Ecto neural progenitor cell (in vitro differentiated cells): ENCODE data around the gene PRR16.

Experiments used
- DNase-seq: peaks from one replicate; pipeline ENCODE4 v3.0.0-alpha.2; 2018; ENCODE audit warnings: low spot score

PRR16 gene

GRCh38 chr5:120576588-120576987 is 112.5 kb downstream of the PRR16 start:
- DNase-seq, result no peak

DNA sequence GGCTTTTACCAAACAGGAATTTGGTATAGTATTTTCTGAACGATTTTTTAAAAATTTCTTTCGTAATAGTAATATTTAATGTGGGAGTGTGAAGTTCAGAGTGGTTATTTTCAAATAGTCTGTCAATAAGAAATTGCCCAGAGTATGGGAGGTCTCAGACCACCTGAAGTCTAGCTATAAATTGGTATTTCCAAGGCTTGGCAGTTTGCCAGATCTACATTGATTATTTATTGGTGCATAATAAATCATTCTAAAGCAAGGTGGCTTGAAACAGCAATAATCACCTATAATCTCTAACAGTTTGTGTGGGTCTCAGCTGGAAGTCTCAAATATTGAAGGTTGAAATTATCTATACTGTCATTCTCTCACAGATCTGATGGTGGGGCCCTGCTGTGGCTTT is 118.5 kb downstream of the PRR16 start:
- DNase-seq, result no peak

DNA sequence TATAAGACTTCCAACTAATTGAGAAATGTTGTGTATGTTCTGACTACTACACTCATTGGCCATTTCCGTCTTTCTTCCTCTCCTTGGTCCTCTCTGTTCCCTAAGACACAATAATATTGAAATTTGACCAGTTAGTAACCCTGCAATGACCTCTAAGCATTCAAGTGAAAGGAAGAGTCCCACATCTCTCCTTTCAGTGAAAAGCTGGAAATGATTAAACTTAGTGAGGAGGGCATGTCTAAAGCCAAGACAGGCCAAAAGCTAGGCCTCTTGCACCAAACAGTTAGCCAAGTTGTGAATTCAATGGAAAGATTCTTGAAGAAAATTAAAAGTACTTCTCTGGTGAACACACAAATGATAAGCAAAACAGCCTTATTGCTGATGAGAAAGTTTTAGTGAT is 122.5 kb downstream of the PRR16 start:
- no peak for DNase-seq

DNA sequence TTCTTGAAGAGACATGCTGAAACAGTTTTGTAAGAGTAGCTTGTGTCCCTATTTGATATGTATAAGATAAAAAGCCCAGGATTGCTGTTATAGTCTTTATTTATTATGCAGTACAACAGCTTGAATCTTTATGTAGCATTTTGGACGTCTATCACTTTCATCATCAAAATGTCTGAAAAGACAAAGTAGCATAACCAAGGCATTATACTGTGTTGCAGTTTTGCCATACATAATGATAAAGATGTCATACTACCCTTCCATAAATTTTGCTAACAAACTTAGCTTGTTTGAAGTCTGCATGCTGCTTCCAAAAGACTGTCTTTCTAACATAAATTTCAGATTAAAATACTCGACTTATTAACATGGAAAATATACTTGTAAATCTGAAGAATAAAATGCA is 127.8 kb downstream of the PRR16 start:
- DNase-seq, result no peak

- DNase-seq, result no peak
Measured at GRCh38 chr5:120599576-120599975, 135.5 kb downstream of the PRR16 start.

- DNase-seq, result no peak
Measured at GRCh38 chr5:120600639-120601038, 136.5 kb downstream of the PRR16 start.

GRCh38 chr5:120602033-120602432 is 137.9 kb downstream of the PRR16 start:
- DNase-seq, result no peak

GRCh38 chr5:120604884-120605283 is 140.8 kb downstream of the PRR16 start:
- DNase-seq, result no peak

- DNase-seq, result no peak
Measured at GRCh38 chr5:120605325-120606079, 141.4 kb downstream of the PRR16 start.

DNA sequence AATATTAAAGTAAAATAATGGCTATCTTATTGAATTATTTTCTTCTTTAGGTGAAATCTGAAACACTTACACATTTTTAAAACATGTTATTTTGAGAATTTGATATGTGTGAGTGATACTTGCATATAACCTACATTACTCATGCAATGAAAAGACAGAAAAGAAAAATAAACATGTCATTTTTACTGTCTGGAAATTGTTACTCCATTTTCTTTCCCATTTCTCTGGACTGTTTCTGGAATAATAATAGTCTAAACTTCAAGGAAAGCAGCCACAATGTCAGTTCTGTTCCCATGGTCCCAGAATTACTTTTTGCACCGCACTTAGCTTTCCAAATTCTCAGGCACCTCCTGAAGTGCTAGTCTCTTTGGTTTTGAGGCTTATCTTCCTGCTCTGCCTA is 145.5 kb downstream of the PRR16 start:
- no peak for DNase-seq

- DNase-seq, result no peak
Measured at GRCh38 chr5:120610145-120610544, 146.0 kb downstream of the PRR16 start.

GRCh38 chr5:120613729-120614128 is 149.6 kb downstream of the PRR16 start:
- no peak for DNase-seq

GRCh38 chr5:120614531-120615180 is 150.6 kb downstream of the PRR16 start:
- DNase-seq, result no peak

DNA sequence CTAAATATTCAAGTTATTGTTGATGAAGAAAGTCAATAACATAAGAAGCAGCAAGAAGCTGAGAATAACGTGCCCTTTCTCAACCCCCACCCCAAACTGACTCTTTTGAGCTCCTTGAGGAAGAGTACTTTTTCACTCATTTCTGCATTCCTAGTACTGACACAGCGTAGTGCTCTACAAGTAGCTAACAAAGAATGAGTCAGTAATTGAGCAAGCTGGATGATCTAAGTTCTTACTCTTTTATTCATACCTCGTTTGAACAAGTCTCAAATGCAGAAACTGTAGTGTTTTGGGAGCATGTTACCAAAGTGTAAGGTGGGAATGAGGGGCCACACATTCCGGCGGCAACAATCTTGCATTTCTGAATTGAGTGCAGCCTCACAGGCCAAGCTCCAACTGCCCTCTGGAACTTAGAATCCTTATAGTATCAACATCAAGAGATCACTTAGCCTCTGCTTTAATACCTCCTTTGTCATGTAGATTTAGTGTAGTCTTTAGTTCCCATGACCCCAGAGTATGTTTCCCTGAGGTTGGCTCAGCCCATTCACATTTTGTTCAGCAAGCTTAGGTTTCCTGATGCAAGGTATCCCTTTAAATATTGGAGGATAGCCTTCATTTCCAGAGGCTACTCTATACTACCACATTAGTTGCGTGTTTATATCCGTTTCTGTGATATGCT is 152.0 kb downstream of the PRR16 start:
- no peak for DNase-seq

- no peak for DNase-seq
Measured at GRCh38 chr5:120621339-120621738, 157.2 kb downstream of the PRR16 start.

- DNase-seq, result no peak
Measured at GRCh38 chr5:120624021-120624563, 160.0 kb downstream of the PRR16 start.

- DNase-seq, result no peak
Measured at GRCh38 chr5:120628156-120628555, 164.1 kb downstream of the PRR16 start.

GRCh38 chr5:120630550-120630949 is 166.4 kb downstream of the PRR16 start:
- DNase-seq, result no peak

DNA sequence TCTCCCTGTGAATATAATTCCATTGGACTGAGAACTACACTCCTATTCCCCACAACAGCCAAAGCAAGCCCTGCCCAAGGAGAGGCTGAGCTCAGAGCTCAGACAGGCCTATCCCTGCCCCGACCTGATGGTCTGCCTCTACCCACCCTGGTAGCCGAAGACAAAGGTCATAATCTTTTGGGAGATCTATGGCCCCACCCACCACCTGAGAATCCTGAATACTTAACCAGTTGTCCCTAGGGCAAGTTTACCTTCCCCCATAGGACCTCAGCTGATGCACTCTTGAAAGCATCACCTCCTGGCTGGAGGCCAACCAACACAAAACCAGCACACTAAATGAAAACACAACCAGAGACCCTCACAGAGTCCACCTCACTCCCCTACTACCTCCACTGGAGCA is 167.5 kb downstream of the PRR16 start:
- no peak for DNase-seq

GRCh38 chr5:120632430-120632829 is 168.3 kb downstream of the PRR16 start:
- DNase-seq, result no peak

DNA sequence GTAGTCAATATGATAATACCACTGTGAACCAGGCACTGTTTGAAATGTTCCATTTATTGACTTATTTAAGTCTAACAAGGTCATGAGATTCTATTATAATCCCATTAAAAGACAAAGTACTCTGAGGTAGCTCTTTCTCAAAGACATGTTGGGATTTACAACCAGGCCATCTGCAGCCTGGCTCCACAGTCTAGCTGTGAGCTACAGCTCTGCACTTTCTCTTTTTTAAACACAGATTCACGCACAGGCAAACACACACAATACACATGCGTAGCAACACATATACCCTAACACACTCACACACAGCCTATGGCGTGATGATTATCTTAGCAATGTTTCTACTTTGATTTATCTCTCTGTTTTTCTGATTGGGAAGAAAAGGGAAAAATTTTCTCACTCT is 174.3 kb downstream of the PRR16 start:
- no peak for DNase-seq

DNA sequence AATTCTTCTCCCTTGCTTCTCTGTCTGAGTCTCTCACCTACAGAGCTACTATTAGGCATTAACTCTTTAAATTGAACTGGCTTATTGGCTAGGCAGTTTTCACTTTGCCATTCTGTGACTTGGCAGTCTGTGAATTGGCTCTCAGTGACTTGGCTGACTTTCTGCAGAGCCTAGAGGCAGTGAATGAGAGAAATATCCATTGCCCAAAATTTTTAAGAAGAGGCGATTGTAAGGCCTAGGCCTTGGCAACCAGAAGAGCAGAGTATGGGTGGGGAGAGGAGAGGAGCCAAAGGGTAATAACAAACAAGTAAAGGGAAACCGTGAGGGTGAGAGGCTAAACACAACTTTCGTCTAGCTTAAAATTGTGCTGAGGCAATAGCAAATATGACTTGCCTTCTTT is 176.7 kb downstream of the PRR16 start:
- DNase-seq, result no peak

DNA sequence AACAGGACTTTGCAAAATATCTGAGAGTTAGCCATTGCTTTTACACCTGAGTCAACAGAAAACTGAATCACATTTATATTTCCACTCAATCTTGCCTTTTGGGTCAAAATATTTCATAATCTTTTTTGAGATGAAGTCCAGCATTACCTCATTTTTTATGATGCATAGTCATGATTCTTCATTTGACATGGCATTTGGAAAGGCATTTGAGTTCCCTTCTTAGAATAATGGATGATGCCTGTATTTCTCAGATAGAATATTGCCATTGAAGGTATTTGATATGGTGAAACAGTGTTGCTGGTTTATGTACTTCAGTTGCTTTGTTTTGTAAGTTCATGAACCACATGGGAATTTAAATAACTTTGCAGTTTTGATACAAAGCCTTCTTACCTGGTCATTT is 180.4 kb downstream of the PRR16 start:
- no peak for DNase-seq
